GM19238 (cell line): ENCODE measurements around the gene WFDC11.
"Not testable (repeated sequence)": the region's sequence is repeated elsewhere in the genome, so short reads cannot be mapped to it uniquely, and the experiment has no call there.

Source experiments
- DNase-seq: peaks from one replicate; pipeline ENCODE4 v3.0.0; 2011; ENCODE audit warnings: low spot score; ENCODE audit not compliant: insufficient read length

WFDC11 gene

DNA sequence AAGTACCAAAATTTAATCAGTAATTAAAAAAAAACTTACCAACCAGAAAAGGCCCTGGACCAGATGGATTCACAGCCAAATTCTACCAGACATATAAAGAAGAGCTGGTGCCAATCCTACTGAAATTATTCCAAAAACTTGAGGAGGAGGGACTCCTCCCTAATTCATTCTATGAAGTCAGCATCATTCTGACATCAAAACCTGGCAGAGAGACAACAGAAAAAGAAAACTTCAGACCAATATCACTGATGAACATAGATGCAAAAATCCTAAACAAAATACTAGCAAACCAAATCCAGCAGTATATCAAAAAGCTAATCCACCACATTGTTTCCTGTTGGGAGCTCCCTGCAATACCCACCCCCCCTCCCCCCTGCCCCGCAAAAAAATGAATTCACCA is at the start of gene WFDC11:
TSS of gene WFDC11 (minus strand) at position 101 of the 400 bp plus-strand sequence. CDS start 19,639 bp downstream, outside the sequence.
- no peak for DNase-seq

- not testable (repeated sequence) for DNase-seq
Observed at GRCh38 chr20:45716141-45716688, 46.2 kb upstream of the WFDC11 start.

- DNase-seq = no peak
Observed at GRCh38 chr20:45704969-45705637, 35.1 kb upstream of the WFDC11 start, which contains the start of gene WFDC10B. WFDC10B (minus strand) TSS chr20:45705019; CDS start chr20:45685992, 19,027 bp downstream.

DNA sequence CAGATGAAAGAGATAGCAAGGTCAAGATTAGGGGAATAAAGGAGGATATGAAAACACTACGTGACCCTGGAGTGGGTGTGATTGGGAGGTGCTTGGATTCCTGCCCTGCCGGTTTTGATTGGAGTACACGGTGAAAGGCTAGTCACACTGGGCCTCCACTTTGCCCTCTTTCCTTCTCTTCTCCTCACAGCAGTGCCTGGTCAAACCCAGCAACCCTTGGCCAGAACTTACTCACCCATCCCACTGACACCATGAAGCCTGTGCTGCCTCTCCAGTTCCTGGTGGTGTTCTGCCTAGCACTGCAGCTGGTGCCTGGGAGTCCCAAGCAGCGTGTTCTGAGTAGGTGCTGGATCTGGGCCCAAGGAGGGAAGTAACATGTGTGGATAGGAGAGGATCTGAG is 31.8 kb upstream of the WFDC11 start, which contains the start of gene WFDC13:
TSS of gene WFDC13 (plus strand) at position 166 of the 400 bp plus-strand sequence. CDS start at position 252, 86 bp downstream.
- no peak for DNase-seq

DNA sequence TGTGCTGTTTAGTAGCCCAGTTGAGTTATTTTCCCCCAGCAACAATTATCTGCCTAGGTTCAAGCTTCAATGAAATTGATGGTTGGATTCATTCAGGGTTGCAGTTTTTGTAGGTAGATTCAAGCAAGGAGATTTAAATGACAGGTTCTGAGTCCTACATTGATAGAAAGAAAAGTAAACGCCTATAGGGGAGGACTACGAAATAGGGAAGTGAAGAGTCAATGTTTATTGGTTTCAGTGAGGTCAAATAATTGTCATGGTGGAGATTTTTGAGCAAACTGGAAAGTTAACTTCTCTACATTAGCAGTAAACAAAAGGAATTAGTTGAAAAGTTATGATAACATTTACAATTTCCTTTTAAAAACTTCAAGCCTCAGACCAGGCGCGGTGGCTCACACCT is 31.1 kb upstream of the WFDC11 start:
- DNase-seq = no peak

GRCh38 chr20:45695496-45695895 is 25.5 kb upstream of the WFDC11 start:
- no peak for DNase-seq

- not testable (repeated sequence) for DNase-seq
Observed at GRCh38 chr20:45693346-45693745, 23.3 kb upstream of the WFDC11 start.

GRCh38 chr20:45685896-45686295 is 15.9 kb upstream of the WFDC11 start:
- no peak for DNase-seq

- no peak for DNase-seq
Observed at GRCh38 chr20:45679650-45680049, 9.6 kb upstream of the WFDC11 start.

DNA sequence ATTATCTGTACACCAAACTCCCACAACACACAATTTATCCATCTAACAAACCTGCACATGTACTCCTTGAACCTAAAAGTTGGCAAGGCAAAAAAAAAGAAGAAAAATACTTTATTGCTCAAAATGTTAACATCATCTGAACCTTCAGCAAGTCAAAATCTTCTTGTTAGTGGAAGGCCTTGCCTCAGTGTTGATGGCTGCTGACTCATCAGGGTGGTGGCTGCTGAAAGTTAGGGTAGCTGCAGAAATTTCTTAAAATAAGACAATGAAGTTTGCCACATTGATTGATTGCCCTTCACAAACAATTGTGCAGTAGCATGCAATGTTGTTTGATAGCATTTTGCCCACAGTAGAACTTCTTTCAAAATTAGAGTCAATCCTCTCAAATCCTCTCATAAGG is 2.7 kb upstream of the WFDC11 start:
- DNase-seq = no peak

- DNase-seq = not testable (repeated sequence)
Observed at GRCh38 chr20:45657038-45657437, 13.0 kb downstream of the WFDC11 start.

DNA sequence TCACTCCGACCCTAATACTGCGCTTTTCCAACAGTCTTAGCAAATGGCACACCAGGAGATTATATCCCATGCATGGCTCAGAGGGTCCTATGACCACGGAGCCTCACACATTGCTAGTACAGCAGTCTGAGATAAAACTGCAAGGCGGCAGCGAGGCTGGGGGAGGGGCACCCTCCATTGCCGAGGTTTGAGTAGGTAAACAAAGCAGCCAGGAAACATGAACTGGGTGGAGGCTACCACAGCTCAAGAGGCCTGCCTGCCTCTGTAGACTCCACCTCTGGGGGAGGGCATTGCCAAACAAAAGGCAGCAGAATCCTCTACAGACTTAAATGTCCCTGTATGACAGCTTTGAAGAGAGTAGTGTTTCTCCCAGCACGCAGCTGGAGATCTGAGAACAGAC is 18.3 kb downstream of the WFDC11 start:
- DNase-seq = not testable (repeated sequence)

DNA sequence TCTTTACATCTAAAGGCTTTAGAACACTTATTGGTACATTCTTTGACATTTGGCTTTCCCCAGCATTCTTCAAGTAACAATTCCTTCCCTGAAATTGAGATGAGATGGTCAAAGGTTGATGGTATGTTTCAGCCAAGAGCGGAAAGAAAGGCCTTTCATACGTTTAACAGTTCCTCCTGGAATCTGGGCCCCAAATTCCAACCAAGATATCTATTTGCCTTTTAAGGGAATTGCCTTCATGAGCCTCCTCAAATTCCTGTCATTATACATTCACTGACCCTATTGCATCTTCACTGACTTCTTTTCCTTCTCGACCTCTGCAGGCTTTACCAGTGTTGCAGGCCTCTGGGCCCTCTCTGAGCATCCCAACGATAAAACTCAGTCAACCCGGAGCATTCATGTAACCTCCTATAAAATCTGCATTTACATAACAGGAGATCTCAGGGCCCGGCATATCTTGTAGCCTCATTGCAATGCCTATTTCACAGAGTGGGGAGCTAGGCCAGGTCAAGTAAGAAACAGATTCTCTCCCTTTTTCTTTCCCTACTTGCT is 20.7 kb downstream of the WFDC11 start:
- DNase-seq = no peak

DNA sequence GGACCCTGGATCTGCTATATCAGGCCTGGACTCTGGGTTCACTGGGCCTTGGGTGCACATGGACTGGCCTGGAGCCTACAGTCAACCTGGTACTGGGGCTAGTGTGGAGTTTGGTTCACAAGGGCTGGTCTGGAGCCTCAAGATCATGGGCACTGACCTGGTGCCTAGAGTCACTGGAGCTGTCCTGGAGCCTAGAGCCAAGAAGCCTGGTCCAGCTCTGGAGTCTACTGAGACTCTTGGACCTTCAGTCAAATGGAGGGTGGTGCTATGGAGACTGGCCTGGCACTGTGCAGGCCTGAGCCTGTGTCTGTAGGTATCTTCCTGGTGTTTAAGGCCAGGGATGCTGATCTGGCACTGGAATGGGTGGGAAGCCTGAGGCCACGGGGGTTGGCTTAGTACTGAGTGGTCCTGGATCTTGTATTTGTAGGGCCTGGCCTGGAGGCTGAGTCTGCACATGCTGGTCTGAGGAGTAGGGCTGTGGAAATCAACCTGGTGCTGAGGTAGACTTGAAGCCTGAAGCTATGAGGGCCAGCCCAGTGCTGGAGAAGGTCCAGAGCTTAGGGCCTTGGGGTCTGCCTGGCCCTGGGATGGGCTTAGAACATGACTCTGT is 22.5 kb downstream of the WFDC11 start:
- no peak for DNase-seq

DNA sequence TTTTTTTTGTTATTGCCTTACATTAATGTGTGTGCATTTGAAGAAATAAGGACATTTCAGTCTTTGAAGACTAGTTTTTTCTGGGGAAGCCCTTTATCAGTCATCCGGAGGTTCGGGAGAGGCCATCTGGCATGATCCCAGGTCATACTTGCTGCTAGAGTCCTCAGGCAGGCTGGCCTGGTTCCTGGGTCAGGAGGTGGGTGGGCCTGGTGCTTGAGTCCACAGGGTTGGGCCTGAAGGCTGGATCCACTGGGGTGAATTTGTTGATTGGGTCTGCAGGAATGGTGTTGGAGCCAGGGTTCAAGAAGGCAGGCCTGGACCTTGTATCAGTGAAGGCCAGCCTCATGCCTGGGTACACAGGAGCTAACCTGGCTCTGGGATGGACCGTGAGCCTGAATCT is 23.2 kb downstream of the WFDC11 start:
- DNase-seq = no peak

GRCh38 chr20:45645869-45646268 is 24.2 kb downstream of the WFDC11 start:
- not testable (repeated sequence) for DNase-seq

- not testable (repeated sequence) for DNase-seq
Observed at GRCh38 chr20:45641076-45641475, 29.0 kb downstream of the WFDC11 start.

GRCh38 chr20:45639687-45640086 is 30.4 kb downstream of the WFDC11 start:
- DNase-seq = no peak

- no peak for DNase-seq
Observed at GRCh38 chr20:45636513-45636912, 33.5 kb downstream of the WFDC11 start.

DNA sequence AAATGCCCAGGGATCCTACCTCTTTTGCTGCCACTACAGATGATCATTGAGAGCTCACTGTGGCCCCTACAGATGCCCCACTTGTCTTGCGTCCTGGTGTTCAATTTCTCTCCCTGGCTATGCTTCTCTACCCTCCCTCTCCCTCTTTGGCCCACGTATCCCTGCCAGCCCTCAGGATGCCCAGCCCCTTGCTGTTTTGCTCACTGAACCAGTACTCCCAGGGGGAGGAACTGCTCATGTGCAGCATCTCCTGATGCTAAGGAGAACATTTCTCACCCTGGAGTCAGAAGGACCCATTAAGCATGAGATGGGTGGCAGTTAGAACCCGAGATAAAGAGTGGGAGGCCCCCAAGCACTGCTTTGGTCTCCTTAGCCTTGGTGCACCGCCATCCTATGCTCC is 38.9 kb downstream of the WFDC11 start, which contains the start of gene WFDC9:
TSS of gene WFDC9 (minus strand) at position 101 of the 400 bp plus-strand sequence. CDS start 21,103 bp downstream, outside the sequence.
- DNase-seq = no peak

DNA sequence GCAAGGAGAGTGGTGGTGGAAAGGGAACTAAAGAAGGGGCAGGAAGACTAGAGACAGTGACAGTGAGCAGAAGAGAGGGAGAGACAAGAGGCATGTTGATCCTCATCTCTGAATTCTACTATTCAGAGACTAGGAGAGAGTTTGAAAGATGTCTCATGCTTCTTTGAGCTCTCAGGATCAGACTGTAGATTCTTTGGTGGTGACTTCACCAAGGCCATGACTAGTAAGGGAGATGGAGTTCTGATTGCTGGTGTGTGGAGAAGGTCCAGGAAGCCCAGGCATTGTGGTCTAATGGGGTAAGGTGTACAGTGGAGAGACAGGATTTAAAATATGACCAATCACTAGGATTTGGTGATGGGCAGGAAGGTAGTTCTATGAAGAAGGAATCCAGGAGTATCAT is 39.7 kb downstream of the WFDC11 start:
- no peak for DNase-seq

- DNase-seq = peak; percentile 32
Observed at GRCh38 chr20:45629496-45630100, 40.4 kb downstream of the WFDC11 start, which contains the start of gene WFDC10A. WFDC10A (plus strand) TSS chr20:45629739; CDS start chr20:45629814, 75 bp downstream.
